Left lung (tissue), 10 donors: ENCODE data around the gene BMPR1B. TPM values are rescaled to one million over a fixed set of nuclear protein-coding genes. Genes with fewer than 3 reads are reported as not detected.
"Not testable (repeated sequence)": the region's sequence is repeated elsewhere in the genome, so short reads cannot be mapped to it uniquely, and the experiment has no call there.

Experiments
- ATAC-seq: fragments of 200-7000 bp; cut with Tn5 transposase; one replicate; pipeline ENCODE4 v1.9.1; 2020; ENCODE audit warnings: moderate library complexity
- DNase-seq, 4 donors: peaks; one replicate each; pipeline ENCODE4 v3.0.0-alpha.2; 2013 to 2020
- H3K27ac ChIP-seq, 2 donors: fragments of 200-600 bp; sonication (generic) in 1 of 2; one replicate each; pipeline versions ENCODE4 v1.5.0 to v1.8.0; 2020 to 2021
- H3K27me3 ChIP-seq, 2 donors: fragments of 200-600 bp; sonication (generic) in 1 of 2; one replicate each; pipeline versions ENCODE4 v1.5.0 to v1.8.0; 2020 to 2021
- H3K36me3 ChIP-seq, 2 donors: fragments of 200-600 bp; sonication (generic) in 1 of 2; one replicate each; pipeline versions ENCODE4 v1.5.0 to v1.8.0; 2020 to 2021
- H3K4me1 ChIP-seq, 2 donors: fragments of 200-600 bp; one replicate each; pipeline ENCODE4 v1.8.0; 2021
- H3K4me3 ChIP-seq, 2 donors: fragments of 200-600 bp; sonication (generic) in 1 of 2; one replicate each; pipeline versions ENCODE4 v1.5.0 to v1.8.0; 2020 to 2021; ENCODE audit warnings: mild to moderate bottlenecking in 1 of 2
- H3K9me3 ChIP-seq, 2 donors: fragments of 200-600 bp; sonication (generic) in 1 of 2; one replicate each; pipeline versions ENCODE4 v1.5.0 to v1.8.0; 2020 to 2021
- intact Hi-C, 2 donors: fragments of 100-400 bp; cut with DNase I; formaldehyde crosslinking; loops; one replicate each; pipeline versions ENCODE4 v1.11.2 to v1.14.2; 2022
- polyA plus RNA-seq, 6 donors: library from polyadenylated mRNA; unstranded; fragments of 120-200 nt; gene quantifications; one replicate each; pipeline ENCODE4 v1.2.1, GENCODE V29; 2013; ENCODE audit not compliant: insufficient read length in 6 of 6
- total RNA-seq, 2 donors: library from RNA; stranded (reverse); fragmentation: NEBNext Ultra II Directional; extraction: Animal tissue kit (Norgen Biotek cat#: 25700); gene quantifications; one replicate each; pipeline ENCODE4 v1.2.1, GENCODE V29; 2021
- TF ChIP-seq, protein P1 (sequence below), 2 donors: fragments of 200-600 bp; sonication (generic) in 1 of 2; IDR thresholded peaks; one replicate each; pipeline versions ENCODE4 v1.5.0 to v1.8.0; 2021; ENCODE audit warnings: antibody characterized with exemption in 2 of 2
- donor health status: DM: no; HTN: yes; CAD: no.
- donor health status: DM: no; HTN: no; CAD: no.

The BMPR1B gene
- total and polyA plus RNA-seq, 8 donors: 0.61 to 3.3 (median 1.1) TPM

DNA sequence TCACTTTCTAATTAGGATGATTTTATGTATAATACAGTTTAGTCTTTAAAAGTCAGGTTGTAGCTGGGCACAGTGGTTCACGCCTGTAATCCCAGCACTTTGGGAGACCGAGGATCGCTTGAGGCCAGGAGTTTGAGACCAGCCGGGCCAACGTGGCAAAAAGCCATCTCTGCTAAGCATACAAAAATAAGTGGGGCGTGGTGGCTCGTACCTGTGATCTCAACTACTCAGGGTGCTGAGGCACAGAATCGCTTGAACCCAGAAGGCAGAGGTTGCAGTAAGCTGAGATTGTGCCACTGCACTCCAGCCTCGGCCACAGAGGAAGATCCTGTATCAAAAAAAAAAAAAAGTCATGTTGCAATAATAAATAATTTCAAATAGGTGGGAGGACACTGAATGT lies 364.2 kb downstream of the BMPR1B start:
- Histone ChIP-seq H3K4me3 (no peak overlapping the region), H3K9me3 (no peaks in the 10 kb centered on the region), H3K27ac (no peak overlapping the region), H3K27me3 (no peaks in the 10 kb centered on the region), H3K36me3 (no peaks in the 10 kb centered on the region), H3K4me1 (no peaks in the 10 kb centered on the region)
- peak in 1 of 4 donors; percentile 34 for DNase-seq
- TF ChIP-seq, protein P1, sequence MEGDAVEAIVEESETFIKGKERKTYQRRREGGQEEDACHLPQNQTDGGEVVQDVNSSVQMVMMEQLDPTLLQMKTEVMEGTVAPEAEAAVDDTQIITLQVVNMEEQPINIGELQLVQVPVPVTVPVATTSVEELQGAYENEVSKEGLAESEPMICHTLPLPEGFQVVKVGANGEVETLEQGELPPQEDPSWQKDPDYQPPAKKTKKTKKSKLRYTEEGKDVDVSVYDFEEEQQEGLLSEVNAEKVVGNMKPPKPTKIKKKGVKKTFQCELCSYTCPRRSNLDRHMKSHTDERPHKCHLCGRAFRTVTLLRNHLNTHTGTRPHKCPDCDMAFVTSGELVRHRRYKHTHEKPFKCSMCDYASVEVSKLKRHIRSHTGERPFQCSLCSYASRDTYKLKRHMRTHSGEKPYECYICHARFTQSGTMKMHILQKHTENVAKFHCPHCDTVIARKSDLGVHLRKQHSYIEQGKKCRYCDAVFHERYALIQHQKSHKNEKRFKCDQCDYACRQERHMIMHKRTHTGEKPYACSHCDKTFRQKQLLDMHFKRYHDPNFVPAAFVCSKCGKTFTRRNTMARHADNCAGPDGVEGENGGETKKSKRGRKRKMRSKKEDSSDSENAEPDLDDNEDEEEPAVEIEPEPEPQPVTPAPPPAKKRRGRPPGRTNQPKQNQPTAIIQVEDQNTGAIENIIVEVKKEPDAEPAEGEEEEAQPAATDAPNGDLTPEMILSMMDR (IDR thresholded peaks at IDR 0.05): no peak
- intact Hi-C loops: no loop called here
- ATAC-seq: peak; percentile 66

DNA sequence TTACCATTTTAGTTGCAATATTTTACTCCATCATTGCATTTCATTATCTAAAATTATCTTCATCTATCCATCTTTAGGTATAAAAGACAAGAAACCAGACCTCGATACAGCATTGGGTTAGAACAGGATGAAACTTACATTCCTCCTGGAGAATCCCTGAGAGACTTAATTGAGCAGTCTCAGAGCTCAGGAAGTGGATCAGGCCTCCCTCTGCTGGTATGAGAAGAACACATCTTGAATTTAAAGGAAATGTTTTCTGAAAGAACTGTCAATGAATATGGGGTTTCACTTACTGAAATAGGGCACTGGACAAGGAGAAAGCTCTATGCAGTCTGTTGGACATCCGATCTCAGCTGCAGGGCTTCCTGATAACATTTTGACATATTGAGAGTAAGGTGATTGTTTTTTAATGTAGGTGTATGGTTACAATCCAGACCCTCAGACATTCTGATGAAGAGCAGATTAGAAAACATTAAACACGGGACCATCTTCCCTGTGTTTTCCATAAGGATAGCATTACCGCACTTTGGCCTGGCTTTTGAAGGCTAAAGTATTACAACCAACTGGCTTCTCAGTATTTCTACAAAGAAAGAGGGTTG lies 367.2 kb downstream of the BMPR1B start:
- no peak overlapping the region for H3K27ac ChIP-seq
- ATAC-seq (peak; percentile 85), DNase-seq (peak in 3 of 4 donors; percentile 6 to 51 (median 31))
- no peaks in the 10 kb centered on the region for H3K36me3 ChIP-seq
- TF ChIP-seq, protein P1 (IDR thresholded peaks at IDR 0.05): peak in 1 of 2 donors; percentile 38
- no peaks in the 10 kb centered on the region for H3K27me3 ChIP-seq
- peaks cover 0 to 5% of the 10 kb centered on the region in 2 donors for H3K4me1 ChIP-seq
- intact Hi-C loops: no loop called here
- H3K9me3 ChIP-seq: no peaks in the 10 kb centered on the region
- no peak overlapping the region for H3K4me3 ChIP-seq

DNA sequence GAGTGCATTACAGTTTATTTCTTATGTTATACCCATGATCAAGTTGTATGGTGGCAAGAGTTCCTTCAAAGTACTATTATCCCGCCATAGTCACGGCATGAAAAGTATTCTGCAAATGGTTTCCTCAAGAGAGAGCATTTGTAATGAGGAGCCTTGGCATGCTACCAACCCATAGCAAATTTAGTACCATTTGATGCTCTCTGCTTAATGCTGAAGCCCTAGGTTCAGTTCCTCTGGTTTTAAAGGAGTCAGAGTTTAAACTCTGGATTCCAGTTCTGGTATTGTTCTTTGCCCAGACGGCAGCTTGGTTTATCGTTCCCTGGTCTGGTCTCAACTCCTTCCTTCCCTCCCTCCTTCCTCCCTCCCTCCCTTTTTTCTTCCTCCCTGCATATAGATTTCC lies 371.3 kb downstream of the BMPR1B start:
- H3K36me3 ChIP-seq: no peaks in the 10 kb centered on the region
- no peak for ATAC-seq
- intact Hi-C loops: no loop called here
- DNase-seq: no peak
- peaks cover 0 to 5% of the 10 kb centered on the region in 2 donors for H3K4me1 ChIP-seq
- H3K27me3 ChIP-seq: no peaks in the 10 kb centered on the region
- peaks cover 0 to 1% of the 10 kb centered on the region in 2 donors for H3K9me3 ChIP-seq
- TF ChIP-seq, protein P1 (IDR thresholded peaks at IDR 0.05): no peak
- no peak overlapping the region for H3K27ac ChIP-seq
- no peak overlapping the region for H3K4me3 ChIP-seq

DNA sequence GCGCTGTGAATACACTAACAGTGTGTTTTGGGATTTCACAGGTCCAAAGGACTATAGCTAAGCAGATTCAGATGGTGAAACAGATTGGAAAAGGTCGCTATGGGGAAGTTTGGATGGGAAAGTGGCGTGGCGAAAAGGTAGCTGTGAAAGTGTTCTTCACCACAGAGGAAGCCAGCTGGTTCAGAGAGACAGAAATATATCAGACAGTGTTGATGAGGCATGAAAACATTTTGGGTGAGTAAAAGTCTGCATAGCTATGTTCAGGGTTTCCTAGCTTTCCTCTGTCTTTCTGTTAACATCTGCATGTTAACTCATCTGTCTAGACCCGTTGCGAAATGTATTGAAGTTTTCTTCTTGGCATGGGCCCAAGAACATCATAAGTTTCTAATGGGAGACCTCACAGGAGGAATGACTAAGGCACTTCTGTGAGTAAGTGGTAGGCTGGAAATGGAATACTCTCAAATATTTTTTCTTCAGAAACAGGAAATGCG lies 372.1 kb downstream of the BMPR1B start:
- peak; percentile 89 for ATAC-seq
- Histone ChIP-seq H3K4me3 (peak overlapping the region in 1 of 2 donors; percentile 1), H3K27me3 (no peaks in the 10 kb centered on the region), H3K36me3 (no peaks in the 10 kb centered on the region), H3K27ac (peak overlapping the region in 1 of 2 donors; percentile 30), H3K4me1 (peaks cover 0 to 5% of the 10 kb centered on the region in 2 donors), H3K9me3 (peaks cover 0 to 3% of the 10 kb centered on the region in 2 donors)
- peak in 2 of 4 donors; percentile 59 to 73 for DNase-seq
- intact Hi-C loops: no loop called here
- TF ChIP-seq, protein P1 (IDR thresholded peaks at IDR 0.05): no peak

DNA sequence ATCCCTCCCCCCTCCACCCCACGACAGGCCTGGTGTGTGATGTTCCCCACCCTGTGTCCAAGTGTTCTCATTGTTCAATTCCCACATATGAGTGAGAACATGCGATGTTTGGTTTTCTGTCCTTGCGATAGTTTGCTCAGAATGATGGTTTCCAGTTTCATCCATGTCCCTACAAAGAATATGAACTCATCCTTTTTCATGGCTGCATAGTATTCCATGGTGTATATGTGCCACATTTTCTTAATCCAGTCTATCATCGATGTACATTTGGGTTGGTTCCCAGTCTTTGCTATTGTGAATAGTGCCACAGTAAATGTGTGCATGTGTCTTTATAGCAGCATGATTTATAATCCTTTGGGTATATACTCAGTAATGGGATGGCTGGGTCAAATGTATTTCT lies 376.3 kb downstream of the BMPR1B start:
- ATAC-seq, intact Hi-C loops, H3K4me3 ChIP-seq, H3K9me3 ChIP-seq, H3K4me1 ChIP-seq, DNase-seq, H3K27ac ChIP-seq, H3K36me3 ChIP-seq, H3K27me3 ChIP-seq: not testable (repeated sequence)

DNA sequence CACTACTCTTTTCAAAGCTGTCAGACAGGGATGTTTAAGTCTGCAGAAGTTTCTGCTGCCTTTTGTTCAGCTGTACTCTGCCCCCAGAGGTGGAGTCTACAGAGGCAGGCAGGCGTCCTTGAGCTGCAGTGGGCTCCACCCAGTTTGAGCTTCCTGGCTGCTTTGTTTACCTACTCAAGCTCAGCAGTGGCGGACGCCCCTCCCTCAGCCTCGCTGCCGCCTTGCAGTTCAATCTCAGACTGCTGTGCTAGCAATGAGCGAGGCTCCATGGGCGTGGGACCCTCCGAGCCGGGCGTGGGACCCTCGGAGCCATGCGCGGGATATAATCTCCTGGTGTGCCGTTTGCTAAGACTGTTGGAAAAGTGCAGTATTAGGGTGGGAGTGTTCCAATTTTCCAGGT lies 381.7 kb downstream of the BMPR1B start:
- H3K4me1 ChIP-seq, H3K27me3 ChIP-seq, H3K4me3 ChIP-seq, H3K27ac ChIP-seq, H3K36me3 ChIP-seq, intact Hi-C loops, ATAC-seq, H3K9me3 ChIP-seq: not testable (repeated sequence)
- DNase-seq: peak in 1 of 4 donors; percentile 52
